Ishikawa (cell line): Measurements from ENCODE around the gene BMP2K.

Experiments
- CEBPB ChIP-seq: IDR thresholded peaks from 2 replicates; pipeline ENCODE4 v1.6.1; 2012
- TAF1 ChIP-seq: IDR thresholded peaks from 2 replicates; pipeline ENCODE4 v1.6.1; 2012; ENCODE audit warnings: low read depth, mild to moderate bottlenecking
- TF ChIP-seq, protein P1 (sequence below): IDR thresholded peaks from 2 replicates; pipeline ENCODE4 v1.6.1; 2012

DNA sequence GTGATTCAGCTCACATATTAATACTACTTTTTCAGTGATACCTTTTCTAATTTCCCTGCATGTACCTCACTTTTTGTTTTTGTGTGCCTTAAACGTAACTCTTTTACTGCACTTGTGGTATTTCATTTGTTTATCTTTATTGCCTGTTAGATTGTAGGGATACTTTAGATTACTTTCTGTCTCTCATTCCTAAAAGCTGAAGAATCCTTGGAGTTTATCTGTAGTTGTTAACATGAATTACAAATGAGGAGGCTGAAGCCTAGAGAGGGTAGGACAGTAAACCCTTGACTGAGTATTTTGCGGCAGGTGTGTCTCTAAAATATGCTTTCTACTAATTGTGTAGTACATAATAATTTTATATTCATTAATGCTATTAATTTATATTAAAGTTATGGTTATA is 34.9 kb downstream of the BMP2K start:
- TF ChIP-seq, protein P1, sequence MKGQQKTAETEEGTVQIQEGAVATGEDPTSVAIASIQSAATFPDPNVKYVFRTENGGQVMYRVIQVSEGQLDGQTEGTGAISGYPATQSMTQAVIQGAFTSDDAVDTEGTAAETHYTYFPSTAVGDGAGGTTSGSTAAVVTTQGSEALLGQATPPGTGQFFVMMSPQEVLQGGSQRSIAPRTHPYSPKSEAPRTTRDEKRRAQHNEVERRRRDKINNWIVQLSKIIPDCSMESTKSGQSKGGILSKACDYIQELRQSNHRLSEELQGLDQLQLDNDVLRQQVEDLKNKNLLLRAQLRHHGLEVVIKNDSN: no peak
- no peak for TF ChIP-seq TAF1
- TF ChIP-seq CEBPB: no peak
